Measurements from ENCODE around the gene MUS81. TPM values are rescaled to one million over a fixed set of nuclear protein-coding genes. Genes with fewer than 3 reads are reported as not detected.
A peak's percentile ranks its signal among the peaks of the same experiment; 100 is the strongest.

MUS81 gene
- total and polyA plus RNA-seq, 2 of the 13 experiments (the other 11 are each of a cell fraction or from before 2014, with no cell fraction given), result 25.6 to 30.2 TPM

GRCh38 chr11:65888163-65888814 is 28.1 kb downstream of the MUS81 start, which contains the start of gene FIBP (continued):
- peak; percentile 55; the same call in 1 of the 2 replicates for TF ChIP-seq ZFP82 (CRISPR knock-in tag; IDR thresholded peaks at IDR 0.05; ENCODE audit: borderline replicate concordance)
- TF ChIP-seq NR3C1 (CRISPR knock-in tag; IDR thresholded peaks at IDR 0.05), result no peak
- peak; percentile 64 for TF ChIP-seq ASH2L (IDR thresholded peaks at IDR 0.05; ENCODE audit: insufficient read length, low read depth, low read length)
- no peak for TF ChIP-seq NFRKB (IDR thresholded peaks at IDR 0.05)
- peak; percentile 83 for TF ChIP-seq UBTF (CRISPR knock-in tag; IDR thresholded peaks at IDR 0.05)
- no peak for TF ChIP-seq TEAD2 (CRISPR knock-in tag; IDR thresholded peaks at IDR 0.05)
- peak; percentile 23; the same call in 1 of the 2 replicates for TF ChIP-seq ZNF275 (CRISPR knock-in tag; IDR thresholded peaks at IDR 0.05; ENCODE audit: borderline replicate concordance)
- 0 out of 2 replicates have a peak, but pooled peaks have one; percentile 49 for TF ChIP-seq SRY (CRISPR knock-in tag; IDR thresholded peaks at IDR 0.05)
- peak; percentile 77 for TF ChIP-seq ZNF605 (CRISPR knock-in tag; IDR thresholded peaks at IDR 0.05)
- 0 out of 2 replicates have a peak, but pooled peaks have one; percentile 33 for TF ChIP-seq HIC2 (CRISPR knock-in tag; IDR thresholded peaks at IDR 0.05; ENCODE audit: low read depth)
- TF ChIP-seq CBX5 (CRISPR knock-in tag; IDR thresholded peaks at IDR 0.05; ENCODE audit: borderline replicate concordance), result peak; percentile 35; the same call in 1 of the 2 replicates
- TF ChIP-seq ZNF879 (CRISPR knock-in tag; IDR thresholded peaks at IDR 0.05), result no peak
- TF ChIP-seq TARDBP (CRISPR knock-in tag; IDR thresholded peaks at IDR 0.05), result peak; percentile 64; the same call in 1 of the 2 replicates
- TF ChIP-seq RFX3 (CRISPR knock-in tag; IDR thresholded peaks at IDR 0.05), result no peak
- 0 out of 2 replicates have a peak, but pooled peaks have one; percentile 61 for TF ChIP-seq AFF4 (CRISPR knock-in tag; IDR thresholded peaks at IDR 0.05)
- TF ChIP-seq ZNF549 (CRISPR knock-in tag; IDR thresholded peaks at IDR 0.05), result no peak
- TF ChIP-seq TBL1XR1 (IDR thresholded peaks at IDR 0.05; ENCODE audit: borderline replicate concordance, low read length, partially characterized antibody), result peak; percentile 13
- TF ChIP-seq GTF2F1 (IDR thresholded peaks at IDR 0.05; ENCODE audit: low read length), result no peak
- TF ChIP-seq MIER2 (CRISPR knock-in tag; IDR thresholded peaks at IDR 0.05), result no peak
- no peak for TF ChIP-seq RFXANK (CRISPR knock-in tag; IDR thresholded peaks at IDR 0.05)
- no peak for TF ChIP-seq ZFP36 (IDR thresholded peaks at IDR 0.05; ENCODE audit: borderline replicate concordance, low read depth, low read length, partially characterized antibody)

Data from HepG2 (cell line).